ENCODE measurements around the gene MCTP1.

- TF ChIP-seq CTCF (IDR thresholded peaks at IDR 0.05): no peak
- no peak for TF ChIP-seq EZH2phosphoT487 (IDR thresholded peaks at IDR 0.05)
- TF ChIP-seq EZH2 (IDR thresholded peaks at IDR 0.05): no peak
Observed at GRCh38 chr5:94998670-94999069, 286.2 kb downstream of the MCTP1 start.

All from neural progenitor cell (in vitro differentiated cells).